OCI-LY3 (cell line): ENCODE measurements around the gene ZNF423.

Source experiments
- CTCF ChIP-seq: fragments of 200-600, 300-600 bp; sonication (generic); IDR thresholded peaks from 2 replicates; pipeline ENCODE4 v1.5.1; 2014; ENCODE audit warnings: antibody characterized with exemption, low read length, low read depth
- EZH2phosphoT487 ChIP-seq: fragments of 200-600 bp; shearing (Covaris generic); IDR thresholded peaks from 2 replicates; pipeline ENCODE4 v1.6.1; 2018; ENCODE audit warnings: antibody characterized with exemption, mixed run types, low read depth

DNA sequence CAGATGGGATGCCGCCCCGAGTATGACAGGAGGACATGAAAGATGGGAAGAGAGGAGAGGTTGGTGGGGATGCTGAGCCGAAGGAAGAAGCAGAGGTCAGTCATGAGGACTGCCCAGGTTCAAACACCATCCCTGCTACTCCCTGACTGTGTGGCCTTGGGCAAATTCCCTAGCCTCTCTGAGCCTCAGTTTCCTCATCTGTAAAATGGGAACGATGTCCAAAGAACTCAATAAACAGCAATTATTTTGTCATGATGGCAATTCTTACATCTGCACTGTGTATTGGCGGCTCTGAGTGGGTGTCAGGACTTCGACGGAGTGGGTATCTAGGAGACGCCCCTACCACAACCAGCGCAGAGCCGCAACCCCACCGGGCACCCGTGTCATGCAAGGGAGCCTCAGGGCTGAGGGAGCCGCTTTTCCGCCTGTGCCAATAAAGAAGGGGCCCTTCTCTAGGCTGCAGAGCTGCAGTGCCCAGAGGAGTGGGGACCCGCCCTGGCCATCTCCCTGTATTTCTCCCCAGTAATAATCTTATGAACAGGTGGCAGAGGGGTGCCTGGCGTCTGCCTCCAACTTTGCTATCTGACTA, 173.2 kb downstream of the ZNF423 start:
- TF ChIP-seq CTCF: no peak
- TF ChIP-seq EZH2phosphoT487: no peak
